T-helper 2 cell (primary cell): ENCODE data around the gene FAM240A.

Experiments used
- DNase-seq, 5 experiments: peaks; one replicate each; pipeline versions ENCODE4 v3.0.0 to v3.0.0-alpha.2; 2012 to 2022

FAM240A gene

GRCh38 chr3:46664188-46664970 is 52.1 kb downstream of the FAM240A start:
- DNase-seq: no peak

- no peak for DNase-seq
These were observed 52.8 kb downstream of the FAM240A start for GRCh38 chr3:46664971-46665762.

- no peak for DNase-seq
These were observed 53.6 kb downstream of the FAM240A start for GRCh38 chr3:46665763-46666452.

- no peak for DNase-seq
These were observed 54.1 kb downstream of the FAM240A start for GRCh38 chr3:46666453-46666845.

GRCh38 chr3:46667061-46667621 is 54.8 kb downstream of the FAM240A start:
- DNase-seq: no peak

- DNase-seq: no peak
These were observed 55.3 kb downstream of the FAM240A start for GRCh38 chr3:46667657-46668056.

GRCh38 chr3:46668116-46668515 is 55.8 kb downstream of the FAM240A start:
- DNase-seq: no peak

GRCh38 chr3:46668591-46668990 is 56.3 kb downstream of the FAM240A start:
- DNase-seq: no peak

GRCh38 chr3:46669191-46669999 is 57.1 kb downstream of the FAM240A start:
- no peak for DNase-seq

- DNase-seq: no peak
These were observed 57.9 kb downstream of the FAM240A start for GRCh38 chr3:46670000-46670890.

GRCh38 chr3:46670891-46671427 is 58.6 kb downstream of the FAM240A start:
- DNase-seq: no peak

- DNase-seq: peak in 1 of 5 experiments; percentile 2
These were observed 59.4 kb downstream of the FAM240A start for GRCh38 chr3:46671541-46672348.

- DNase-seq: peak in 1 of 5 experiments; percentile 1
These were observed 60.0 kb downstream of the FAM240A start for GRCh38 chr3:46672349-46672695.

- peak in 1 of 5 experiments; percentile 1 for DNase-seq
These were observed 61.1 kb downstream of the FAM240A start for GRCh38 chr3:46673151-46674030.

GRCh38 chr3:46674031-46674845 is 61.9 kb downstream of the FAM240A start:
- DNase-seq: no peak

- no peak for DNase-seq
These were observed 63.1 kb downstream of the FAM240A start for GRCh38 chr3:46675426-46675825.
